Neuron (in vitro differentiated cells): Measurements from ENCODE around the gene UBTD2.
"Not testable (repeated sequence)": the region's sequence is repeated elsewhere in the genome, so short reads cannot be mapped to it uniquely, and the experiment has no call there.

ENCODE experiments used
- H2AFZ ChIP-seq: one replicate; pipeline ENCODE4 v1.6.1; 2013; ENCODE audit warnings: low read depth, mild to moderate bottlenecking, inconsistent platforms, low read length, moderate library complexity
- H3K27me3 ChIP-seq: one replicate; pipeline ENCODE4 v1.6.1; 2013; ENCODE audit warnings: low read length; ENCODE audit not compliant: insufficient read depth
- H3K36me3 ChIP-seq: one replicate; pipeline ENCODE4 v1.6.1; 2013; ENCODE audit warnings: low read length; ENCODE audit not compliant: insufficient read depth
- H3K4me1 ChIP-seq: one replicate; pipeline ENCODE4 v1.6.1; 2013; ENCODE audit warnings: low read length; ENCODE audit not compliant: insufficient read depth
- H3K4me3 ChIP-seq: 2 replicates; pipeline ENCODE4 v1.5.1; 2013; ENCODE audit warnings: mild to moderate bottlenecking, low read length, moderate library complexity
- H3K9me3 ChIP-seq: one replicate; pipeline ENCODE4 v1.6.1; 2013; ENCODE audit warnings: low read length

The UBTD2 gene

GRCh38 chr5:172283020-172283861, at the start of gene UBTD2:
Gene UBTD2 (minus strand): TSS chr5:172283764. CDS start chr5:172283665, 99 bp downstream.
- H2AFZ ChIP-seq: peak within 1 kb of the TSS; percentile 93
- peak within 1 kb of the TSS; percentile 80 for H3K4me3 ChIP-seq
- H3K9me3 ChIP-seq: no peaks in the 10 kb centered on the region
- no peaks in the 10 kb centered on the region for H3K27me3 ChIP-seq
- H3K36me3 ChIP-seq: peaks cover 3% of the 10 kb centered on the region
- H3K4me1 ChIP-seq: peaks cover 25% of the 10 kb centered on the region

- H3K9me3 ChIP-seq, H2AFZ ChIP-seq, H3K36me3 ChIP-seq, H3K4me1 ChIP-seq, H3K4me3 ChIP-seq, H3K27me3 ChIP-seq: not testable (repeated sequence)
Measured at GRCh38 chr5:172326901-172327300, 43.3 kb upstream of the UBTD2 start.

GRCh38 chr5:172325452-172325851, 41.9 kb upstream of the UBTD2 start:
- no peak overlapping the region for H3K4me3 ChIP-seq
- H3K9me3 ChIP-seq: no peaks in the 10 kb centered on the region
- H3K36me3 ChIP-seq: no peaks in the 10 kb centered on the region
- no peaks in the 10 kb centered on the region for H3K4me1 ChIP-seq
- H2AFZ ChIP-seq: no peak overlapping the region
- H3K27me3 ChIP-seq: no peaks in the 10 kb centered on the region

- H3K27me3 ChIP-seq: no peaks in the 10 kb centered on the region
- H3K9me3 ChIP-seq: no peaks in the 10 kb centered on the region
- peak overlapping the region; percentile 81 for H2AFZ ChIP-seq
- H3K4me3 ChIP-seq: no peak overlapping the region
- no peaks in the 10 kb centered on the region for H3K36me3 ChIP-seq
- H3K4me1 ChIP-seq: no peaks in the 10 kb centered on the region
Measured at GRCh38 chr5:172322028-172322965, 38.7 kb upstream of the UBTD2 start.

GRCh38 chr5:172321593-172321992, 38.0 kb upstream of the UBTD2 start:
- no peaks in the 10 kb centered on the region for H3K36me3 ChIP-seq

GRCh38 chr5:172319708-172320441, 36.3 kb upstream of the UBTD2 start:
- Histone ChIP-seq H3K4me1 (no peaks in the 10 kb centered on the region), H2AFZ (no peak overlapping the region), H3K9me3 (no peaks in the 10 kb centered on the region), H3K36me3 (no peaks in the 10 kb centered on the region), H3K27me3 (no peaks in the 10 kb centered on the region), H3K4me3 (no peak overlapping the region)

More at GRCh38 chr5:172321593-172321992, 38.0 kb upstream of the UBTD2 start:
- Histone ChIP-seq H3K4me1 (no peaks in the 10 kb centered on the region), H3K4me3 (no peak overlapping the region), H2AFZ (peak overlapping the region; percentile 81), H3K27me3 (no peaks in the 10 kb centered on the region), H3K9me3 (no peaks in the 10 kb centered on the region)

GRCh38 chr5:172315587-172316493, 32.3 kb upstream of the UBTD2 start:
- Histone ChIP-seq H3K36me3 (no peaks in the 10 kb centered on the region), H3K9me3 (no peaks in the 10 kb centered on the region), H3K27me3 (no peaks in the 10 kb centered on the region), H2AFZ (no peak overlapping the region), H3K4me1 (no peaks in the 10 kb centered on the region), H3K4me3 (no peak overlapping the region)

GRCh38 chr5:172313915-172314314, 30.4 kb upstream of the UBTD2 start:
- Histone ChIP-seq H3K36me3 (no peaks in the 10 kb centered on the region), H2AFZ (no peak overlapping the region), H3K27me3 (no peaks in the 10 kb centered on the region), H3K4me1 (no peaks in the 10 kb centered on the region), H3K9me3 (no peaks in the 10 kb centered on the region), H3K4me3 (no peak overlapping the region)

- Histone ChIP-seq H3K27me3 (no peaks in the 10 kb centered on the region), H3K36me3 (no peaks in the 10 kb centered on the region), H3K4me3 (no peak overlapping the region), H3K4me1 (no peaks in the 10 kb centered on the region), H2AFZ (no peak overlapping the region), H3K9me3 (no peaks in the 10 kb centered on the region)
Measured at GRCh38 chr5:172312286-172312685, 28.7 kb upstream of the UBTD2 start.

- Histone ChIP-seq H3K4me1 (no peaks in the 10 kb centered on the region), H3K36me3 (no peaks in the 10 kb centered on the region), H3K4me3 (no peak overlapping the region), H2AFZ (no peak overlapping the region), H3K27me3 (no peaks in the 10 kb centered on the region), H3K9me3 (no peaks in the 10 kb centered on the region)
Measured at GRCh38 chr5:172311605-172312004, 28.0 kb upstream of the UBTD2 start.

GRCh38 chr5:172311026-172311425, 27.5 kb upstream of the UBTD2 start:
- Histone ChIP-seq H3K36me3 (no peaks in the 10 kb centered on the region), H3K4me3 (no peak overlapping the region), H3K4me1 (no peaks in the 10 kb centered on the region), H3K27me3 (no peaks in the 10 kb centered on the region), H3K9me3 (no peaks in the 10 kb centered on the region), H2AFZ (no peak overlapping the region)

GRCh38 chr5:172305380-172305779, 21.8 kb upstream of the UBTD2 start:
- H2AFZ ChIP-seq: no peak overlapping the region
- H3K36me3 ChIP-seq: no peaks in the 10 kb centered on the region
- peaks cover 8% of the 10 kb centered on the region for H3K4me1 ChIP-seq
- no peaks in the 10 kb centered on the region for H3K9me3 ChIP-seq
- no peak overlapping the region for H3K4me3 ChIP-seq
- no peaks in the 10 kb centered on the region for H3K27me3 ChIP-seq
